ENCODE results near the gene PPIL3.

The PPIL3 gene

GRCh38 chr2:200861617-200862155 is 27.2 kb downstream of the PPIL3 start:
- TF ChIP-seq CTCF (IDR thresholded peaks at IDR 0.05; ENCODE audit: low read length, missing control alignments): no peak
- DNase-seq (ENCODE audit: low read depth): no peak
- peak overlapping the region; percentile 98 for H3K4me3 ChIP-seq (replicated peaks; ENCODE audit: low read depth, low read length)

- H3K4me3 ChIP-seq (replicated peaks; ENCODE audit: low read depth, low read length): peak overlapping the region; percentile 98
- peak; percentile 39 for DNase-seq (ENCODE audit: low read depth)
- TF ChIP-seq CTCF (IDR thresholded peaks at IDR 0.05; ENCODE audit: low read length, missing control alignments): no peak
Measured at GRCh38 chr2:200860092-200860795, 28.6 kb downstream of the PPIL3 start.

GRCh38 chr2:200856806-200857205 is 32.1 kb downstream of the PPIL3 start:
- no peak for TF ChIP-seq CTCF (IDR thresholded peaks at IDR 0.05; ENCODE audit: low read length, missing control alignments)
- DNase-seq (ENCODE audit: low read depth): no peak
- H3K4me3 ChIP-seq (replicated peaks; ENCODE audit: low read depth, low read length): no peak overlapping the region

- no peak for DNase-seq (ENCODE audit: low read depth)
- no peak overlapping the region for H3K4me3 ChIP-seq (replicated peaks; ENCODE audit: low read depth, low read length)
- TF ChIP-seq CTCF (IDR thresholded peaks at IDR 0.05; ENCODE audit: low read length, missing control alignments): no peak
Measured at GRCh38 chr2:200852605-200853004, 36.3 kb downstream of the PPIL3 start.

- no peak overlapping the region for H3K4me3 ChIP-seq (replicated peaks; ENCODE audit: low read depth, low read length)
- no peak for DNase-seq (ENCODE audit: low read depth)
- no peak for TF ChIP-seq CTCF (IDR thresholded peaks at IDR 0.05; ENCODE audit: low read length, missing control alignments)
Measured at GRCh38 chr2:200851398-200852248, 37.3 kb downstream of the PPIL3 start.

- DNase-seq (ENCODE audit: low read depth): no peak
- no peak overlapping the region for H3K4me3 ChIP-seq (replicated peaks; ENCODE audit: low read depth, low read length)
- no peak for TF ChIP-seq CTCF (IDR thresholded peaks at IDR 0.05; ENCODE audit: low read length, missing control alignments)
Measured at GRCh38 chr2:200850512-200851256, 38.2 kb downstream of the PPIL3 start.
